ENCODE measurements around the gene TMEM26. TPM values are rescaled to one million over a fixed set of nuclear protein-coding genes. Genes with fewer than 3 reads are reported as not detected.

TMEM26 gene
- 1 to 10 TPM; 1.3 TPM for total RNA-seq
- polyA plus RNA-seq (ENCODE audit: insufficient read length in 6 of 6) = 1 to 10 TPM; 5.4 to 8.1 (median 6.6) TPM
- long read RNA-seq, donor 1, full-length matches to known transcripts = 1 of 1 reads
- long read RNA-seq, donor 1, partial matches to known transcripts = 0 of 1 reads
- long read RNA-seq, donor 1, other reads (novel, unspliced or antisense) = 0 of 1 reads
- long read RNA-seq, donor 2, partial matches to known transcripts = 9 of 9 reads
- long read RNA-seq, donor 2, other reads (novel, unspliced or antisense) = 0 of 9 reads
- long read RNA-seq, donor 3, partial matches to known transcripts = 0 of 1 reads
- long read RNA-seq, donor 3, other reads (novel, unspliced or antisense) = 0 of 1 reads
- long read RNA-seq, donor 4 = 0 reads
- long read RNA-seq, donor 5, full-length matches to known transcripts = 1 of 1 reads
- long read RNA-seq, donor 5, partial matches to known transcripts = 0 of 1 reads
- long read RNA-seq, donor 5, other reads (novel, unspliced or antisense) = 0 of 1 reads
- long read RNA-seq, donor 6 = 0 reads
- long read RNA-seq, donor 7 = 0 reads
- long read RNA-seq, donor 8, full-length matches to known transcripts = 2 of 2 reads
- long read RNA-seq, donor 8, partial matches to known transcripts = 0 of 2 reads
- long read RNA-seq, donor 8, other reads (novel, unspliced or antisense) = 0 of 2 reads
- long read RNA-seq, donor 9 = 0 reads
- long read RNA-seq, donor 10 = 0 reads
- long read RNA-seq, donor 11 = 0 reads
- long read RNA-seq, donor 12, full-length matches to known transcripts = 2 of 2 reads
- long read RNA-seq, donor 12, partial matches to known transcripts = 0 of 2 reads
- long read RNA-seq, donor 12, other reads (novel, unspliced or antisense) = 0 of 2 reads

DNA sequence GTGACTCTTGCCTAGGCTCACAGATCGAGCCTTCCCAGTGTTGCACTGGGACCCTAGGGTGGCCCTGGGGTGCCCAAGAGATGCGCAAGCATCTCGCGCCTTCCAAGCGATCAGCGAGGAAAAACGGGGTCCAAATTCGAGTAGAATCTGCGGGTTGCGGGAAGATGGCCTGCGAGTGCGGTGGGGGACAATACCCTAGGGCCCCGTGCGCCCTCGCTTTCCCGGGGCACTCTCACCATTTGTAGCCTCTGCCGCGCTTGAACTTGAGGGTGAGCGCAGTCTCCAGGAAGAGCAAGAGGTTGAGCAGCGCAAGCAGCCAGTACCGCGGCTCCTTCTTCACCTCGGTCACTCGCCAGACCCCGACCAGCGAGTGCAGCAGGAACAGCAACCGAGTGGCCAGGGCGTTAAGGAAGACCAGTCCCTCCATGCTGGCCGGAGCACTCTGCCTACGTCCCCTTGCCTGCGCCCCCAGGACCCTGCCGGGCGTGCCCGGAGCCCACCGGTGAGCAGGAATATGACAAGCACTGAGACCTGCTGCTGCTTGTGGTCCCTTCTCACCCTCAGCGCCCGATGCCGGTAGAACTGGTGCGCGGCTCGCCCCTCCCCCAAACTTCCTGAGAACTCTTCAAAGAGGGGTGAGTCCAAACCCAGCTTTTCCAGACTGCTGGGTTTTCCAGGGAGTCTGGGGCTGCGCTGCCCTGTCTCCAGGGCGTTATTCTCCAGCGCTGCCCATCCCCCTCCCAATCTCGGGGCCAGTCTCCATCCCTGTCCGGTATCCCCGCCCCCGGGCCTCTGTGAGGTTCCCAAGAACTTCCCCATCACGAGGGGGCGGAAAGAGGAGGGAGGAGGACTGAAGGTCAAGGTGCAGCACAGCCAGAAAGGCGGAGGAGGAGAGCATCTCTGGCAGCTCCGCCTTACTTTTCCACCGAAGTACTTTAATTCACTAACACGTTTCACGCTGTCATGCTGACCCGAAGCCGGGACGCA, at the start of gene TMEM26:
Gene TMEM26 (minus strand): TSS at position 727 of the 987 bp plus-strand sequence. CDS start 300 bp downstream, at position 427.
- H3K4me1 ChIP-seq = peaks cover 9 to 29% of the 10 kb centered on the region in 2 donors
- DNase-seq = peak in 3 of 4 donors; percentile 51 to 78 (median 59)
- peaks cover 8 to 39% of the 10 kb centered on the region in 2 donors for H3K27me3 ChIP-seq
- H3K4me3 ChIP-seq = peak within 1 kb of the TSS; percentile 34 to 44
- no peaks in the 10 kb centered on the region for H3K9me3 ChIP-seq
- intact Hi-C loops (cut with DNase I) = no loop called here
- peak; percentile 58 for ATAC-seq
- TF ChIP-seq, protein P1, sequence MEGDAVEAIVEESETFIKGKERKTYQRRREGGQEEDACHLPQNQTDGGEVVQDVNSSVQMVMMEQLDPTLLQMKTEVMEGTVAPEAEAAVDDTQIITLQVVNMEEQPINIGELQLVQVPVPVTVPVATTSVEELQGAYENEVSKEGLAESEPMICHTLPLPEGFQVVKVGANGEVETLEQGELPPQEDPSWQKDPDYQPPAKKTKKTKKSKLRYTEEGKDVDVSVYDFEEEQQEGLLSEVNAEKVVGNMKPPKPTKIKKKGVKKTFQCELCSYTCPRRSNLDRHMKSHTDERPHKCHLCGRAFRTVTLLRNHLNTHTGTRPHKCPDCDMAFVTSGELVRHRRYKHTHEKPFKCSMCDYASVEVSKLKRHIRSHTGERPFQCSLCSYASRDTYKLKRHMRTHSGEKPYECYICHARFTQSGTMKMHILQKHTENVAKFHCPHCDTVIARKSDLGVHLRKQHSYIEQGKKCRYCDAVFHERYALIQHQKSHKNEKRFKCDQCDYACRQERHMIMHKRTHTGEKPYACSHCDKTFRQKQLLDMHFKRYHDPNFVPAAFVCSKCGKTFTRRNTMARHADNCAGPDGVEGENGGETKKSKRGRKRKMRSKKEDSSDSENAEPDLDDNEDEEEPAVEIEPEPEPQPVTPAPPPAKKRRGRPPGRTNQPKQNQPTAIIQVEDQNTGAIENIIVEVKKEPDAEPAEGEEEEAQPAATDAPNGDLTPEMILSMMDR (IDR thresholded peaks at IDR 0.05) = no peak
- H3K27ac ChIP-seq = no peak within 1 kb of the TSS
- no peaks in the 10 kb centered on the region for H3K36me3 ChIP-seq

DNA sequence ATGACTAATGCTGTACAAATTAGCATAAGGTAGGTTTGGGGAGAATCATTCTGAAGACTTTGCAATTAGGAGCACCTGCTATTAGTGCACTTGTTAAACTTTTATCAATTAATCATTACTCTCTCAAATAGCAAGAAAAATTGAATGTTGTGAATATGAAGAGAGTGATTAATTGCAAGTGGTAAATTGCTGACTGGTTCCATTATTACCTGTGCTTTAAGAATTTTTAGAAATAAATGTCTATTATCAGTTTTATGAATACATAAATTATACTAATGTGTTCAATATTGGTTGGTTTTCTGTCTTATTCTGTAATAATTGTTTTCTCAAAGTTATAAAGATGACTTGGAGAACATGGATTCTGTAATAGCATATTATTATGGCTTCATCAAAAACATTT, 47.3 kb upstream of the TMEM26 start:
- TF ChIP-seq, protein P1 (IDR thresholded peaks at IDR 0.05) = no peak
- DNase-seq (no peak), ATAC-seq (no peak)
- intact Hi-C loops (cut with DNase I) = no loop called here
- Histone ChIP-seq H3K4me1 (no peaks in the 10 kb centered on the region), H3K9me3 (no peaks in the 10 kb centered on the region), H3K27me3 (no peaks in the 10 kb centered on the region), H3K4me3 (no peak overlapping the region), H3K27ac (no peak overlapping the region), H3K36me3 (no peaks in the 10 kb centered on the region)

DNA sequence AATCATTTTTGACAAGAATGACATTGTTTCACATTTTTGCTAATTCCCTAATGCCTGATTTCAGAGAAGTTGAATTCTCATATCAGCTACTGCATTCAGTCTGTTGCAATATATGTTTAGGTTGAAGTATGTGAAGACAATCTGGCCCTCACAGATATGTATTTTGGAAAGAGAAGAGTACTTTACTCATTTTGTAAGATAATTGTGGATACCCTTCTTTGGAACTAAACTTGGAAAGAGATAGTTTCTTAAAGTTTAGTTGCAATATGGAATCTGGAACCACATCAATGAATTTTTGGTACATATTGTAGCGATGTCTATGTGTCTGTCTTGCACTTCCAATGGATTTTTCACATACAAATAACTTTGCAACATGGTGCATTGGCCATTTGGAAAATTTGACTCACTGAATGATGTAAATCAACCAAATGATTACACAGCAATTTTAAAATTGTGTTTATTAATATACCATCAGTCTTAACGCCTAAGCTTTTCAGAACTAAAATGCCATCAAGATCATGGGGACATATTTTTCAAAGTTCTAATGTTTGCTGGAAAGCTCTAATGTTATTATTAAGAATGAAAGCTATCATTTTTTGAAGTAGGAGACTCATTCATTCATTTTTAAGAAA, 39.3 kb upstream of the TMEM26 start:
- intact Hi-C loops (cut with DNase I) = no loop called here
- no peaks in the 10 kb centered on the region for H3K27me3 ChIP-seq
- DNase-seq = no peak
- H3K4me1 ChIP-seq = no peaks in the 10 kb centered on the region
- H3K36me3 ChIP-seq = no peaks in the 10 kb centered on the region
- H3K27ac ChIP-seq = no peak overlapping the region
- TF ChIP-seq, protein P1 (IDR thresholded peaks at IDR 0.05) = no peak
- no peaks in the 10 kb centered on the region for H3K9me3 ChIP-seq
- H3K4me3 ChIP-seq = no peak overlapping the region
- ATAC-seq = no peak

DNA sequence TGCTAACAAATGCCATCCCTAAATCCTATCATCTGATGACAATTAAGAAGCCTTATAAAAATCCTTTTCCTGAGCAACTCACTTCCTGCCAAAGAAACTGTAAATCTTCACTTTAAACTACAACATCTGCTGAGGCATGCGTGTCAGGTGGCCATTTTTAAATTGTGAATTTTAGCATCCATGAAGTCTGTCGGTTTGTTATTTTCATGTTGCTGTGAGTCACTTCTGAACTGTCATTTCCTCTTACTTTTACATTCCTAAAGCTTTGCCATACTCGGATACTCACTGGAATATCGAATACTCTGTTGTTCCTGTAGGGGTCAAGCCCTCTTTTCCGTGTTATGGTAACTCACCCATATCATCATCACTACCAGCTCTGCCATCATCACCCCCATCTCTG, 34.3 kb upstream of the TMEM26 start:
- H3K4me1 ChIP-seq = peaks cover 3 to 6% of the 10 kb centered on the region in 2 donors
- H3K36me3 ChIP-seq = no peaks in the 10 kb centered on the region
- ATAC-seq (no peak), DNase-seq (no peak)
- no peak overlapping the region for H3K27ac ChIP-seq
- H3K9me3 ChIP-seq = no peaks in the 10 kb centered on the region
- no peak overlapping the region for H3K4me3 ChIP-seq
- TF ChIP-seq, protein P1 (IDR thresholded peaks at IDR 0.05) = no peak
- intact Hi-C loops (cut with DNase I) = no loop called here
- no peaks in the 10 kb centered on the region for H3K27me3 ChIP-seq

Measured in left lung (tissue), 14 donors.